CD4-positive, alpha-beta T cell treated with Interleukin-17A for 4 hours (primary cell): Measurements from ENCODE around the gene CAMK2A.

Source experiments
- DNase-seq: peaks from one replicate; pipeline ENCODE4 v3.0.0-alpha.2; 2020; ENCODE audit warnings: mixed read lengths

The CAMK2A gene

GRCh38 chr5:150208187-150209098 is 81.1 kb downstream of the CAMK2A start:
- DNase-seq, result no peak

DNA sequence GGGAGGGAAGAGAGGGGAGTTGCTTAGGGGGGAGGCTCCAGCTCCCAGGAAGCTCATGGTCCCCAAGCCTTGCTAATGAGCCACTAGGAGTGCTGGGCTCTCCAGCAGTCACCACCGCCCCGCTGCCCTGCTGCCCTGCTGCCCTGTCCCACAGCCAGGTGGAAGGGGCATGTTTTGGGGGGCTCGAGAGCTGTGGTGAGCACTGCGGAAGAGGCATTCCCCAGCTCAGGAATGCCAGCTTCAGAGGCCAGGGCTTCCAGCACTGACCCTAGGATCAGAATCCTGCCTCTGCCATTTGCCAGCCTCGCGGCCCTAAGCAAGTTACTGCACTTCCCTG is 82.8 kb downstream of the CAMK2A start:
- DNase-seq, result no peak

DNA sequence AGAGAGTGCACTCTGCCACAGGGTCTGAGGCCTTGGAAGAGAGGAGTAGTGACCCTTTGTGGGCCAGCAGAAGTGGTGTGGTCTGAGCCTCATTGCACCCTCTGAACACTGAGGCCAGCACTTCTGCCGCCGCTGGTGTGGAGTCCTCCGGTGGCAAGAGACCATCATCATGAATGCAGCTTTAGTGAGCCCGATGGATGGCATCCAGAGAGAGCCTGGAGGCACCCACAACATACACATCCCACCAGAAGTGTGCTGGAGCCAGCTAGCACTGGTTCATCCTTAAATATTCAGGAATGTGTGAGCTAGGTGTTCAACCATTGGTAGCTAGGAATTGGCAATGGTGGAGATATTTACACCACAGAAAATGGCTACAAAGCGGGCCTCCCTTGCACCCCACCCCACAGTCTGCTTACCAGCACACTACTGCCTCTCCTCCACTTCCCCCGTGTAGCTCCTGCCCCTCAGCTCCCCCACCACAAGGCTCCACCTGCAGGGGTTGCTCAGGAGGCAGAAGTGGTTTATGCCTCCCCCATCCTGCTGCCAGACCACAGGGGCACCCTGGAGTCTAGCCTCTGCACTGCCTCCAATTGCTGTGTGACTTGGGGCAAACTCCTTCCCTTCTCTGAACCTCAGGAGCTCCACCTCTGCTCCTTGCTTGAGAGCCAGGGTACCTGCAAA is 83.3 kb downstream of the CAMK2A start:
- DNase-seq, result no peak

- no peak for DNase-seq
These were observed 85.0 kb downstream of the CAMK2A start for GRCh38 chr5:150204590-150204960.

- DNase-seq, result no peak
These were observed 85.6 kb downstream of the CAMK2A start for GRCh38 chr5:150203832-150204589.

DNA sequence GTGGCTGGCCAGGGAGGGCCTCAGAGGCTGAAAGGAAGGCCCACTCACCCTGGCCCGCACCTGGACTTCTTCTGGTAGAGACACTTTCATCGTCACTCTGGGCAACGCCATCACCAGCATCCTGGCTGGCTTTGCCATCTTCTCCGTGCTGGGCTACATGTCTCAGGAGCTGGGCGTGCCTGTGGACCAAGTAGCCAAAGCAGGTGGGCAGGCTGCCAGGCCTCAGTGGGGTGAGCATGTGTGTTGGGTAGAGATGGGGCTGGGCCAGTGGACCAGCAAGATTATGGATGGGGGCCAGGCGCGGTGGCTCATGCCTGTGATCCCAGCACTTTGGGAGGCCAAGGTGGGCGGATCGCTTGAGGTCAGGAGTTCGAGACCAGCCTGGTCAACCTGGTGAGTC is 87.1 kb downstream of the CAMK2A start:
- DNase-seq, result no peak

DNA sequence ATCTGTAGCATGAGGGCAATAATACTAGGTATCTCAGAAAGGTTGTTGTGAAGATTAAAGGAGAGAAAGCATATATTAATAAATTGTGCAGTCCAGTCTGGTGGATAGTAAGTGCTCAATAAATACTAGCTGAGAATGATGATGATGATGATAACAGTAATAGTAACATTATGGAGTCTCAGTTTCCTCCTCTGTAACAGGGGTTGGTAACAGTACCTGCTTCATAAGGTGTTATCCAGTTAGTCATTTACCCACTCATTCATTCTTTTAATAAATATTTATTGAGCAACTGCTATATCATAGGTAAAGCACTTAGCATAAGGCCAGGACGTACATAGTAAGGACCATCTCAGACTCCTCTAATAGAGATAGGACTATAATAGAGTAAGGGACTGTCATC is 92.1 kb downstream of the CAMK2A start:
- DNase-seq, result no peak

- no peak for DNase-seq
These were observed 92.6 kb downstream of the CAMK2A start for GRCh38 chr5:150196986-150197385.

DNA sequence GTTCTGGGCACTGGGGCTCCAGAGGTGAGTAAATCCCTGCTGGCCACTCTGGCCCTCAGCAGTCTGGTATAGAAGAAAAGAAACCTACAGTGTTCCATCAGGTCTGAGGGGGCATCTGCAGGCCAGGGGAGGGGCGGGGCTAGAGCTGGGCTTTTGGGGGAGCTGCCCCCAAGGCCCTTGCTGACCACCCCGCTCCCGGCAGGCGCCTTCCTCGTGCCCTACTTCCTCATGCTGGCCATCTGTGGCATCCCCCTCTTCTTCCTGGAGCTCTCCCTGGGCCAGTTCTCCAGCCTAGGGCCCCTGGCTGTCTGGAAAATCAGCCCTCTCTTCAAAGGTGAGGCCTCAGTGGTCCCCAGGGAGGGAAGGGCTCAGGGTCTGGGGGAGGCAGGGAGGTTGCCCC is 93.1 kb downstream of the CAMK2A start:
- DNase-seq, result no peak

GRCh38 chr5:150195736-150196485 is 93.7 kb downstream of the CAMK2A start:
- DNase-seq, result no peak

DNA sequence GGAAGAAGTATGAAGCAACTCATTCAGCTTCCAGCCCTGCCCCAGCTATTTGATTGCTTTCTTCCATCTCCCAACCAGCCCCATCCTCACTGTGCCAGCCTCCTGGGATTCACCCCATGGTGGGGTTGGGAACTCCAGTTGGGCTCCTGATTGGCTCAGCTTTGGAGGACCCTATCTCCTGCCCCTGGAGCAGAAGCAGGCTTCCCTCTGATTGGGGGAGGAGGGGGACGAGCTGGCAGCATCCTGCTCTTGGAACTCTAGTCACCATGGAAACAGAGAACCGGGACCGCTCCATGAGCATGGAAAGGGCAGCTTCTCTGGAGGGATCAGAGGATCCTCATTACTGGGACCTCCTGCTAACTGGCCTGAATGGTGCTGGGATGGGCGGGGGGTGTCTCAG is 97.1 kb downstream of the CAMK2A start:
- no peak for DNase-seq

GRCh38 chr5:150190987-150191386 is 98.6 kb downstream of the CAMK2A start:
- no peak for DNase-seq

GRCh38 chr5:150190503-150190979 is 99.0 kb downstream of the CAMK2A start:
- no peak for DNase-seq

- no peak for DNase-seq
These were observed 99.7 kb downstream of the CAMK2A start, which contains the start of gene SLC6A7 for GRCh38 chr5:150189728-150190502. SLC6A7 (plus strand) TSS chr5:150190062; CDS start chr5:150190328, 266 bp downstream.

GRCh38 chr5:150189326-150189725 is 100.2 kb downstream of the CAMK2A start:
- DNase-seq, result no peak

DNA sequence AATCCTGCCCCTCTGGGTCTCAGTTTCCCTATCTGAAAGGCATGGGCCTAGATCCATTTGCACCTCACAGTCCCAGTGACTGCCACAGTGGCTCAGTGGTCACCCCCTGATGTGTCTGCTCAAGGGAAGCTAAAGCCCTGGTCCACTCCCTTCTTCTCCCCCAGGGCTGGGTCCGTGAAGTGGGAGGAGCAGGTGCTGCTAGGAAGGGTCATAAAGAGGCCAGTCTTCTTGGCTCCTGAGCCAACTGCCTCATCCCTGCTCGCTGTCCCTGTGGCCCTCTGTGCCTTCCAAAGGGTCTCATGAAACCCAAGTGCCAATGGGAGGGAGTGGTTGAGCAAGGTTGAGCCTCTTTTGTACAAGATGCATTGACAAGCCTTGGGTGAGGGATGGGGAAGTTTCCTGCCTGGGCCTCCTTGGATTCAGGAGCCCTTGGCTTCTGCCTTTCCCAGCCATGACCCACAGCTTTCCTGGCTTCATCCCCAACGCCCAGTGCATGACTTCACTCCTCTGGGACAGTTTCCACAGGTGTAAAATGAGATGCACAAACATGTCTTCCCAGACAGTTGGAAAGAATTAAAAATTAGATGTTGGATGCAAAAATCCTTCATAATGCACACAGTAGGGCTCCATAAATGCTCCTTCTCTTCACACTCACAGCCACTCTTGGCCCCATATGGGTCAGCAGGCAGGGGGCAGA is 101.3 kb downstream of the CAMK2A start:
- no peak for DNase-seq

DNA sequence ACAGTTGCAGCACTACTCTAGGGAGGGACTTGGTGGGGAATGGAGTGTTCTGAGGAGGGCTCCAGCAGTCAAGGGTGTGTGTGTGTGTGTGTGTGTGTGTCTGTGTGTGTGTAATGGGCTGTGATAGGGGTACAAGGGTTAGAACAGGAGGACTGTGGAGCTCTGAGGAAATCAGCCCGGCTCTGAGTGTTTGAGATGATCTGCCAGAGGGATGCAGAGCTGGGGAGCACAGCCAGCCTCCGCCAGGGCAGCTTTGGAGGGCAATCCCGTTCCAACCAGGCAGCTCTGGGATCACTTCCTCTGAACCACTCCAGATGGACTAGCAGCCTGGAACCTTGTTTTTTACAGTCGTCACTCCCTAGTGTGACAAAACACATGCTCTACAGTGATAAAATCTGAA is 102.7 kb downstream of the CAMK2A start:
- no peak for DNase-seq

DNA sequence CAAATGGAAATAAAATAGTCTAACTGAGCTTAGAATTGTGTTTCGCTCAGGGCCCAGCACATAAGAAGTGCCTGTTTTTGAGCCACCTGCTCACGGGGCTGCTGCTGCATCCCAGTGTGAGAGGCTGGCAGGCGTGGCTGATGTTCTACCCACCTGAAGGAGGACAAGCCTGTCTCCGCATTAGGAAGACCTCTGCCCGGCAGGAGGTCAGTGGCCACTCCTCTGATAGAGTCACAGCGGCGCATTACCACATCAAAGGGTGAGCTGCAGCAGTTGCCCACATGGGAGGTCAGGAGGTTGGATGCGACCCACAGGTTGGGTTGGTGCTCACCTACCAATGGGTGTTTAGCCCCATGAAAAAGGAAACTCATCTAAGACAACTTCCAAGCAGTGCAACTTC is 103.4 kb downstream of the CAMK2A start:
- DNase-seq, result no peak

DNA sequence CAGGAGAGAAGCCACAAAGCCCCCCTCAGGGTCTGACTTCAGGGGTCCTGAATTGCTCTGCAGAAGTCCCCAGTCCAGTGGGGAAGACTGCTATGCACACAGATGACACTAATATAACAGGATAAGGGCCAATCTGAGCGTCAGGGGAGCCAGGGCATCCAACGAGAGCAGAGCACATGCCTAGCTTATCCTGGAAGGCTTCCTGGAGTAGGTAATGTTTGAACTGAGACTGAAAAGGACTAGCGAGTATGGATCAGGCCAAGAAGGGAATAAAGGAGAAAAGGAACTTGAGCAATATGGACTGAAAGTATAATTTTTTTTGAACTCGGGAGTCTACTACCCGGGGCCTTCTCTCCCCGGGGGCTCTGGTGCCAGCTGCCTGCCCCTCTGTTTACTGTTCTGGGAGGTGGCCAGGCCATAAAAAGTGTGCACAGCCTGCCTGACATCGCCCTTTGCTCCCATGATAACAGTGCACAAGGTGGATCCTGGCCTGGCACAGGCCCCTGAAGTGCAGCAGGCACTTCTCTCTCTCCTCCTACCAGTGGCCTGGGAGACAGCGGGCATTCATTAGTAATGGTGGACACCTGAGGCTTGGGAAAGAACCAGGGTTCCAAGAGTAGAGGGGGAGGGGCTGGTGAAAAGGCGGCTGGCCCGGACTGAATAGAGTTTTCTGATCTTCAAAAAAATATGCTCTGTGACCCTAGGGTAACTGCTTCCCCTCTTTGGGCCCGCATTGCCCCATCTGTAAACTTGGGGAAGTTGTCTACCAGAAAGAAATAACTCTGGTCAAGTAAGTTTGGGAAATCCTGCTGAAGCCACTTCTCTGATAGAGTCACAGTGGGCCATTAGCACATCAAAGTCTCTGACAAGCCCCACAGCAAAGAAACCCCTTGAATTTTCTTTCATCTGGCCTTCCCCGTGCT is 104.3 kb downstream of the CAMK2A start:
- DNase-seq, result no peak

GRCh38 chr5:150184006-150184405 is 105.6 kb downstream of the CAMK2A start:
- DNase-seq, result no peak
